B cell (primary cell): Measurements from ENCODE around the gene GFOD2. TPM values are rescaled to one million over a fixed set of nuclear protein-coding genes. Genes with fewer than 3 reads are reported as not detected.

ENCODE experiments used
- ATAC-seq: fragments of 200-7000 bp; cut with Tn5 transposase; one replicate; pipeline ENCODE4 v1.10.0; 2021; ENCODE audit warnings: low read depth, mild to moderate bottlenecking, moderate number of reproducible peaks, moderate library complexity
- CTCF ChIA-PET: fragments of 350-600 bp; sonication (Branson Sonifier 250); formaldehyde crosslinking; loops from one replicate; lab custom pipeline; 2021; ENCODE audit warnings: antibody characterized with exemption, inconsistent platforms; lab: Charles Lee
- POLR2A ChIA-PET: fragments of 350-600 bp; sonication (Branson Sonifier 250); formaldehyde crosslinking; loops from one replicate; lab custom pipeline; 2021; ENCODE audit warnings: antibody characterized with exemption; lab: Charles Lee
- DNase-seq: peaks from one replicate; pipeline ENCODE4 v3.0.0; 2013
- H2AFZ ChIP-seq: 2 replicates; pipeline ENCODE4 v1.6.1; 2012; ENCODE audit warnings: mild to moderate bottlenecking, low read depth, low read length; ENCODE audit not compliant: insufficient read depth, poor library complexity, severe bottlenecking
- H3K27ac ChIP-seq, 2 donors: 1 replicate in 1 of 2; 2 replicates in 1 of 2; pipeline ENCODE4 v1.5.1; 2012 to 2013; ENCODE audit warnings: low read length in 2 of 2, mild to moderate bottlenecking in 2 of 2, moderate library complexity in 1 of 2
- H3K27me3 ChIP-seq, 4 experiments: fragments of 200-600 bp in 1 of 4; sonication (generic) in 1 of 4; replicated peaks in 1 of 4; 1 replicate in 2 of 4; 2 replicates in 2 of 4; pipeline versions ENCODE4 v1.6.1 to v1.7.0; 2013 to 2016; ENCODE audit warnings: low read length in 3 of 4, mild to moderate bottlenecking in 2 of 4, mixed read lengths in 1 of 4, moderate library complexity in 1 of 4; ENCODE audit not compliant: insufficient read depth in 4 of 4, control insufficient read depth in 3 of 4; ENCODE audit errors: control extremely low read depth in 1 of 4
- H3K36me3 ChIP-seq, 2 experiments: replicated peaks in 1 of 2; 1 replicate in 1 of 2; 2 replicates in 1 of 2; pipeline versions ENCODE4 v1.6.1 to v1.7.1; 2013; ENCODE audit warnings: low read length in 1 of 2; ENCODE audit not compliant: insufficient read depth in 2 of 2, control insufficient read depth in 1 of 2; ENCODE audit errors: control extremely low read depth in 1 of 2, extremely low read depth in 1 of 2
- H3K4me1 ChIP-seq, 2 donors: fragments of 200-600 bp in 1 of 2; sonication (generic) in 1 of 2; 1 replicate in 1 of 2; 2 replicates in 1 of 2; pipeline versions ENCODE4 v1.5.1 to v1.6.1; 2013 to 2017; ENCODE audit warnings: low read length in 2 of 2; ENCODE audit not compliant: control insufficient read depth in 2 of 2, insufficient read depth in 2 of 2
- H3K4me2 ChIP-seq: replicated peaks from 2 replicates; pipeline ENCODE3; 2012; ENCODE audit warnings: mild to moderate bottlenecking, low read depth, low read length; ENCODE audit not compliant: poor library complexity, severe bottlenecking
- H3K4me3 ChIP-seq, 5 experiments: fragments of 200-600 bp in 1 of 5; sonication (generic) in 1 of 5; 1 replicate in 3 of 5; 2 replicates in 2 of 5; pipeline versions ENCODE4 v1.5.1 to v1.7.0; 2011 to 2016; ENCODE audit warnings: low read length in 4 of 5, mild to moderate bottlenecking in 4 of 5, low read depth in 2 of 5, control low read depth in 1 of 5, moderate library complexity in 1 of 5; ENCODE audit not compliant: insufficient read depth in 1 of 5; ENCODE audit errors: control extremely low read depth in 1 of 5, extremely low read depth in 1 of 5
- H3K79me2 ChIP-seq: fragments of 200-600 bp; sonication (generic); one replicate; pipeline ENCODE4 v1.6.0; 2016; ENCODE audit warnings: low read length; ENCODE audit not compliant: control insufficient read depth, insufficient read depth
- H3K9ac ChIP-seq: fragments of 200-600 bp; sonication (generic); 2 replicates; pipeline ENCODE4 v1.6.1; 2017; ENCODE audit warnings: mild to moderate bottlenecking, low read length, moderate library complexity
- H3K9me3 ChIP-seq, 3 donors: one replicate each; pipeline versions ENCODE4 v1.6.1 to v1.7.1; 2013; ENCODE audit warnings: low read length in 2 of 3; ENCODE audit not compliant: control insufficient read depth in 2 of 3, insufficient read depth in 1 of 3; ENCODE audit errors: control extremely low read depth in 1 of 3
- H4K20me1 ChIP-seq: 2 replicates; pipeline ENCODE4 v1.6.0; 2012; ENCODE audit warnings: mild to moderate bottlenecking, low read length; ENCODE audit not compliant: insufficient read depth, control insufficient read depth, poor library complexity, severe bottlenecking
- H3K27ac Mint-ChIP-seq: one replicate; pipeline ENCODE4 v1.8.0; 2021; ENCODE audit warnings: mixed read lengths
- H3K27me3 Mint-ChIP-seq: one replicate; pipeline ENCODE4 v1.8.0; 2021; ENCODE audit warnings: mixed read lengths
- H3K4me1 Mint-ChIP-seq: one replicate; pipeline ENCODE4 v1.8.0; 2021; ENCODE audit warnings: mixed read lengths
- H3K4me3 Mint-ChIP-seq: one replicate; pipeline ENCODE4 v1.8.0; 2021; ENCODE audit warnings: mixed read lengths
- H3K9me3 Mint-ChIP-seq: one replicate; pipeline ENCODE4 v1.8.0; 2022; ENCODE audit warnings: mixed read lengths; ENCODE audit not compliant: insufficient read depth
- CTCF ChIP-seq: fragments of 200-600 bp; IDR thresholded peaks from one replicate; pipeline ENCODE4 v1.8.0; 2022; ENCODE audit warnings: antibody characterized with exemption, mild to moderate bottlenecking
- EZH2 ChIP-seq: IDR thresholded peaks from 2 replicates; pipeline ENCODE4 v1.6.1; 2012; ENCODE audit warnings: borderline replicate concordance, low read depth, mild to moderate bottlenecking, moderate library complexity, low read length; ENCODE audit not compliant: insufficient read depth, poor library complexity, severe bottlenecking
- WGBS: methylation state at CpG from one replicate; pipeline ENCODE4 v1.1.5; 2013; ENCODE audit warnings: missing lambda C conversion rate; ENCODE audit not compliant: insufficient coverage; 5-methylcytosine and 5-hydroxymethylcytosine counted together
- intact Hi-C: fragments of 100-400 bp; cut with micrococcal nuclease; formaldehyde crosslinking; loops from one replicate; pipeline ENCODE4 v1.10.0; 2022
- polyA plus RNA-seq: library from polyadenylated mRNA; depleted of rRNA; stranded (reverse); fragments of >200 nt; gene quantifications from 2 replicates; pipeline ENCODE4 v1.2.3, GENCODE V29; 2012
- total RNA-seq, 2 donors: library from RNA; stranded (reverse); fragments of 120-200 nt in 1 of 2; gene quantifications; 1 replicate in 1 of 2; 2 replicates in 1 of 2; pipeline versions ENCODE4 v1.2.3 to v1.2.4, GENCODE V29; 2013 to 2022

Gene GFOD2
- total and polyA plus RNA-seq, 2 donors (not counting 1 experiment from before 2014, with no cell fraction given), result 11.9 to 18.2 TPM

DNA sequence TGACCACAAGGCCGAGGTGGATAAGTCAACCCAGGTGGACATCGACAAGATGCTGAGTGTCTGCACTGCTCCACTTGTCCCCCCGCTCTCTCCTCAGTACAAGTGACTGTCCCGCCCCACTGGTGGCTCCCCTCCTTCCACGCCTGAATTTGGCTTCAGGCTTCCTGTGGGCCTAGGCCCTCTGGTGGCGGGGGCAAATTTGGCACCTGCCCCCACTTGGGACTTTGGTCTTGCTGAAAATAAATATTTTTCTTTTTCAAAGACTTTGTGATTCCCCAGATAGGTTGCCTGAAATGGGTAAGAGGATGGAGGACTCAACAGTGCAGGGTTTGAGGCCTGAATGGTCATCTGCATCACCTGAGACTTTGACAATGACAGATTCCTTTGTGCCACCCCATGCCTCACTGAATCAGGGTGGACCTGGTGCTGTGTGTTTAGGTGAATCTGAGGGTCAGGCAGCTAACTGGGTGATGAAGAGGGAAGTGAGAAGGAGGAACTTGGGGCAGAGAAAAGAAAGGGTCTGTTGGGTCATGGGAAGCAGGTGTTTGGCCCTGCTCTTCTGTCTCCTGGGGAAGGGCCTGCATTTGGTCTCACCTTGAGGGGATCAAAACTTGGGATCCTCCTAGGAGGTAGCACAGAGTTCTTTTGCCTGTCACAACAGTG, 50.5 kb downstream of the GFOD2 start:
- Mint-ChIP-seq H3K9me3 (no peaks in the 10 kb centered on the region), H3K4me1 (peaks cover 51% of the 10 kb centered on the region), H3K4me3 (peak overlapping the region; percentile 58), H3K27ac (peak overlapping the region; percentile 84), H3K27me3 (no peaks in the 10 kb centered on the region)
- 74% methylated on average over 3 of the region's 6 CpGs for WGBS
- H3K27me3 ChIP-seq, result no peaks in the 10 kb centered on the region
- TF ChIP-seq CTCF, result peak; percentile 31
- TF ChIP-seq EZH2, result no peak
- peak; percentile 75 for DNase-seq
- no peaks in the 10 kb centered on the region for H3K9me3 ChIP-seq
- peaks cover 38 to 54% of the 10 kb centered on the region in 2 donors for H3K4me1 ChIP-seq
- no peaks in the 10 kb centered on the region for H4K20me1 ChIP-seq
- peak overlapping the region; percentile 99 for H3K4me2 ChIP-seq
- peak overlapping the region; percentile 87 for H3K9ac ChIP-seq
- intact Hi-C loops, result loop anchor here (1.0 to 10.0 kb wide), 7 partner anchors 8 to 1466 kb away; partner anchors contain the start of genes ACD, CHTF8, CTCF and FHOD1
- peaks cover 9% of the 10 kb centered on the region for H3K79me2 ChIP-seq
- peak; percentile 16 for ATAC-seq
- peak overlapping the region; percentile 77 to 86 for H3K27ac ChIP-seq
- ChIA-PET CTCF (interaction anchor here (0.6 to 11.7 kb wide), 28 partner anchors 8 to 416 kb away, joined by 3 to 136 read pairs (median 5); partner anchors contain the start of genes ACD, ATP6V0D1, CARMIL2 and CTCF), POLR2A (interaction anchor here (0.6 to 2.7 kb wide), 7 partner anchors 18 to 268 kb away, joined by 3 to 16 read pairs (median 5); partner anchors contain the start of genes ATP6V0D1, CTCF and PSMB10)
- H3K36me3 ChIP-seq, result no peaks in the 10 kb centered on the region
- no peak overlapping the region for H3K4me3 ChIP-seq
- no peak overlapping the region for H2AFZ ChIP-seq
